ENCODE measurements around the gene SCNN1A. TPM values are rescaled to one million over a fixed set of nuclear protein-coding genes. Genes with fewer than 3 reads are reported as not detected.
A peak's percentile ranks its signal among the peaks of the same experiment; 100 is the strongest.

The SCNN1A gene
- total and polyA plus RNA-seq, 2 of the 13 experiments (the other 11 are each of a cell fraction or from before 2014, with no cell fraction given) = 1.5 to 14.6 TPM

GRCh38 chr12:6336079-6336888, 39.1 kb downstream of the SCNN1A start (continued):
- TF ChIP-seq ZNF121 (CRISPR knock-in tag; IDR thresholded peaks at IDR 0.05) (no peak), GABPA (IDR thresholded peaks at IDR 0.05; ENCODE audit: low read depth, low read length) (no peak), GABPA (CRISPR knock-in tag; IDR thresholded peaks at IDR 0.05; ENCODE audit: low read depth) (peak; percentile 77), AGO2 (optimal IDR thresholded peaks at IDR 0.05; ENCODE audit: low read depth, low read length) (no peak), RAD51 (IDR thresholded peaks at IDR 0.05; ENCODE audit: borderline replicate concordance) (no peak), ZNF670 (CRISPR knock-in tag; IDR thresholded peaks at IDR 0.05; ENCODE audit: borderline replicate concordance) (0 out of 2 replicates have a peak, but pooled peaks have one; percentile 9), ZNF335 (CRISPR knock-in tag; IDR thresholded peaks at IDR 0.05) (peak; percentile 61; the same call in 1 of the 2 replicates), ELF3 (CRISPR knock-in tag; IDR thresholded peaks at IDR 0.05) (peak; percentile 69), NR2F1 (CRISPR knock-in tag; IDR thresholded peaks at IDR 0.05) (0 out of 4 replicates have a peak, but pooled peaks of 1 of the 2 experiments have one; percentile 37), ZNF749 (CRISPR knock-in tag; IDR thresholded peaks at IDR 0.05; ENCODE audit: borderline replicate concordance) (0 out of 2 replicates have a peak, but pooled peaks have one; percentile 33), SAP130 (CRISPR knock-in tag; IDR thresholded peaks at IDR 0.05; ENCODE audit: low read depth) (peak; percentile 42), HNF1A (IDR thresholded peaks at IDR 0.05; ENCODE audit: low read depth) (0 out of 2 replicates have a peak, but pooled peaks have one; percentile 11), HNF1A (CRISPR knock-in tag; IDR thresholded peaks at IDR 0.05; ENCODE audit: borderline replicate concordance) (peak; percentile 60; the same call in 1 of the 2 replicates), FOXC1 (CRISPR knock-in tag; IDR thresholded peaks at IDR 0.05; ENCODE audit: borderline replicate concordance) (no peak)
- TF ChIP-seq, protein P1, sequence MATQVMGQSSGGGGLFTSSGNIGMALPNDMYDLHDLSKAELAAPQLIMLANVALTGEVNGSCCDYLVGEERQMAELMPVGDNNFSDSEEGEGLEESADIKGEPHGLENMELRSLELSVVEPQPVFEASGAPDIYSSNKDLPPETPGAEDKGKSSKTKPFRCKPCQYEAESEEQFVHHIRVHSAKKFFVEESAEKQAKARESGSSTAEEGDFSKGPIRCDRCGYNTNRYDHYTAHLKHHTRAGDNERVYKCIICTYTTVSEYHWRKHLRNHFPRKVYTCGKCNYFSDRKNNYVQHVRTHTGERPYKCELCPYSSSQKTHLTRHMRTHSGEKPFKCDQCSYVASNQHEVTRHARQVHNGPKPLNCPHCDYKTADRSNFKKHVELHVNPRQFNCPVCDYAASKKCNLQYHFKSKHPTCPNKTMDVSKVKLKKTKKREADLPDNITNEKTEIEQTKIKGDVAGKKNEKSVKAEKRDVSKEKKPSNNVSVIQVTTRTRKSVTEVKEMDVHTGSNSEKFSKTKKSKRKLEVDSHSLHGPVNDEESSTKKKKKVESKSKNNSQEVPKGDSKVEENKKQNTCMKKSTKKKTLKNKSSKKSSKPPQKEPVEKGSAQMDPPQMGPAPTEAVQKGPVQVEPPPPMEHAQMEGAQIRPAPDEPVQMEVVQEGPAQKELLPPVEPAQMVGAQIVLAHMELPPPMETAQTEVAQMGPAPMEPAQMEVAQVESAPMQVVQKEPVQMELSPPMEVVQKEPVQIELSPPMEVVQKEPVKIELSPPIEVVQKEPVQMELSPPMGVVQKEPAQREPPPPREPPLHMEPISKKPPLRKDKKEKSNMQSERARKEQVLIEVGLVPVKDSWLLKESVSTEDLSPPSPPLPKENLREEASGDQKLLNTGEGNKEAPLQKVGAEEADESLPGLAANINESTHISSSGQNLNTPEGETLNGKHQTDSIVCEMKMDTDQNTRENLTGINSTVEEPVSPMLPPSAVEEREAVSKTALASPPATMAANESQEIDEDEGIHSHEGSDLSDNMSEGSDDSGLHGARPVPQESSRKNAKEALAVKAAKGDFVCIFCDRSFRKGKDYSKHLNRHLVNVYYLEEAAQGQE (IDR thresholded peaks at IDR 0.05; ENCODE audit: borderline replicate concordance in 1 of 2, low read depth in 1 of 2, low read length in 2 of 2) = peak in 1 of 2 experiments; percentile 52; a peak in 1 of 4 replicates
- TF ChIP-seq, protein P2, sequence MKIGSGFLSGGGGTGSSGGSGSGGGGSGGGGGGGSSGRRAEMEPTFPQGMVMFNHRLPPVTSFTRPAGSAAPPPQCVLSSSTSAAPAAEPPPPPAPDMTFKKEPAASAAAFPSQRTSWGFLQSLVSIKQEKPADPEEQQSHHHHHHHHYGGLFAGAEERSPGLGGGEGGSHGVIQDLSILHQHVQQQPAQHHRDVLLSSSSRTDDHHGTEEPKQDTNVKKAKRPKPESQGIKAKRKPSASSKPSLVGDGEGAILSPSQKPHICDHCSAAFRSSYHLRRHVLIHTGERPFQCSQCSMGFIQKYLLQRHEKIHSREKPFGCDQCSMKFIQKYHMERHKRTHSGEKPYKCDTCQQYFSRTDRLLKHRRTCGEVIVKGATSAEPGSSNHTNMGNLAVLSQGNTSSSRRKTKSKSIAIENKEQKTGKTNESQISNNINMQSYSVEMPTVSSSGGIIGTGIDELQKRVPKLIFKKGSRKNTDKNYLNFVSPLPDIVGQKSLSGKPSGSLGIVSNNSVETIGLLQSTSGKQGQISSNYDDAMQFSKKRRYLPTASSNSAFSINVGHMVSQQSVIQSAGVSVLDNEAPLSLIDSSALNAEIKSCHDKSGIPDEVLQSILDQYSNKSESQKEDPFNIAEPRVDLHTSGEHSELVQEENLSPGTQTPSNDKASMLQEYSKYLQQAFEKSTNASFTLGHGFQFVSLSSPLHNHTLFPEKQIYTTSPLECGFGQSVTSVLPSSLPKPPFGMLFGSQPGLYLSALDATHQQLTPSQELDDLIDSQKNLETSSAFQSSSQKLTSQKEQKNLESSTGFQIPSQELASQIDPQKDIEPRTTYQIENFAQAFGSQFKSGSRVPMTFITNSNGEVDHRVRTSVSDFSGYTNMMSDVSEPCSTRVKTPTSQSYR (CRISPR knock-in tag; IDR thresholded peaks at IDR 0.05; ENCODE audit: borderline replicate concordance) = peak; percentile 73

Data from HepG2 (cell line).